Neural cell (in vitro differentiated cells): ENCODE results near the gene RNF145. TPM values are rescaled to one million over a fixed set of nuclear protein-coding genes. Genes with fewer than 3 reads are reported as not detected.

Source experiments
- H2AFZ ChIP-seq: fragments of 200-600, 300-800 bp; sonication (generic), shearing (Covaris generic); 2 replicates; pipeline ENCODE4 v1.6.0; 2014; ENCODE audit warnings: low read depth, mild to moderate bottlenecking, antibody characterized with exemption, low read length, moderate library complexity
- H3F3A ChIP-seq: fragments of 200-600 bp; shearing (Covaris generic); 2 replicates; pipeline ENCODE4 v1.6.1; 2016; ENCODE audit warnings: mild to moderate bottlenecking, moderate library complexity, mixed read lengths, antibody characterized with exemption, low read length; ENCODE audit not compliant: insufficient read depth, poor library complexity, severe bottlenecking
- H3K27ac ChIP-seq: fragments of 200-600, 300-800 bp; sonication (generic), shearing (Covaris generic); 2 replicates; pipeline ENCODE4 v1.5.1; 2014; ENCODE audit warnings: mild to moderate bottlenecking, low read length, moderate library complexity
- H3K27me3 ChIP-seq: fragments of 300-800, 200-600 bp; sonication (generic), shearing (Covaris generic); 2 replicates; pipeline ENCODE4 v1.6.0; 2014; ENCODE audit warnings: mild to moderate bottlenecking, low read depth, low read length, moderate library complexity; ENCODE audit not compliant: insufficient read depth
- H3K36me3 ChIP-seq: fragments of 300-800, 200-600 bp; sonication (generic), shearing (Covaris generic); 2 replicates; pipeline ENCODE4 v1.5.1; 2014; ENCODE audit warnings: mild to moderate bottlenecking, antibody characterized with exemption, low read length, moderate library complexity; ENCODE audit not compliant: insufficient read depth
- H3K4me2 ChIP-seq: fragments of 300-800, 200-600 bp; sonication (generic), shearing (Covaris generic); 2 replicates; pipeline ENCODE4 v1.6.0; 2014; ENCODE audit warnings: mild to moderate bottlenecking, low read length
- H3K4me3 ChIP-seq: fragments of 300-800, 200-600 bp; sonication (generic), shearing (Covaris generic); 2 replicates; pipeline ENCODE4 v1.5.1; 2014; ENCODE audit warnings: mild to moderate bottlenecking, low read length, moderate library complexity
- H3K79me2 ChIP-seq: fragments of 200-600 bp; shearing (Covaris generic); replicated peaks from 2 replicates; pipeline ENCODE4 v1.6.0; 2014; ENCODE audit warnings: mild to moderate bottlenecking, low read length, moderate library complexity; ENCODE audit not compliant: insufficient read depth
- H3K9ac ChIP-seq: fragments of 300-800, 200-600 bp; sonication (generic), shearing (Covaris generic); 2 replicates; pipeline ENCODE4 v1.6.1; 2016; ENCODE audit warnings: mild to moderate bottlenecking, low read length, mixed read lengths
- H3K9me2 ChIP-seq: fragments of 200-600 bp; shearing (Covaris generic); 2 replicates; pipeline ENCODE4 v1.6.1; 2016; ENCODE audit warnings: mild to moderate bottlenecking, low read length, mixed read lengths; ENCODE audit not compliant: insufficient read depth
- H3K9me3 ChIP-seq: fragments of 200-600, 300-800 bp; sonication (generic), shearing (Covaris generic); 2 replicates; pipeline ENCODE4 v1.6.1; 2016; ENCODE audit warnings: mild to moderate bottlenecking, mixed run types, low read length, moderate library complexity, mixed read lengths
- H4K20me1 ChIP-seq: fragments of 200-600 bp; shearing (Covaris generic); 2 replicates; pipeline ENCODE4 v1.6.1; 2016; ENCODE audit warnings: mild to moderate bottlenecking, mixed run types; ENCODE audit not compliant: insufficient read depth
- EP300 ChIP-seq: fragments of 450-650 bp; conservative IDR thresholded peaks from 2 replicates; pipeline ENCODE4 v1.6.1; 2014; ENCODE audit warnings: antibody characterized with exemption, mild to moderate bottlenecking, moderate library complexity; ENCODE audit not compliant: poor library complexity, severe bottlenecking
- EZH2 ChIP-seq: fragments of 200-600, 300-800 bp; shearing (Covaris generic), sonication (generic); IDR thresholded peaks from 2 replicates; pipeline ENCODE4 v1.6.1; 2014; ENCODE audit warnings: antibody characterized with exemption, low read length, borderline replicate concordance, mild to moderate bottlenecking; ENCODE audit not compliant: insufficient read depth, poor library complexity, severe bottlenecking
- MXI1 ChIP-seq: fragments of 450-650 bp; conservative IDR thresholded peaks from 2 replicates; pipeline ENCODE4 v1.6.1; 2014; ENCODE audit warnings: antibody characterized with exemption, mild to moderate bottlenecking; ENCODE audit not compliant: poor library complexity, severe bottlenecking
- POLR2AphosphoS5 ChIP-seq: IDR thresholded peaks from 2 replicates; pipeline ENCODE4 v1.6.1; 2012
- RAD21 ChIP-seq: fragments of 450-650 bp; conservative IDR thresholded peaks from 2 replicates; pipeline ENCODE4 v1.6.1; 2014; ENCODE audit warnings: antibody characterized with exemption, mild to moderate bottlenecking, moderate library complexity
- SMC3 ChIP-seq: fragments of 450-650 bp; conservative IDR thresholded peaks from 2 replicates; pipeline ENCODE4 v1.6.1; 2014; ENCODE audit warnings: antibody characterized with exemption, mild to moderate bottlenecking, moderate library complexity; ENCODE audit not compliant: poor library complexity
- TAF1 ChIP-seq: IDR thresholded peaks from 2 replicates; pipeline ENCODE4 v1.6.1; 2012; ENCODE audit warnings: low read depth
- polyA plus RNA-seq: library from polyadenylated mRNA; depleted of rRNA; stranded (reverse); fragments of >200 nt; gene quantifications from 2 replicates; pipeline ENCODE4 v1.2.3, GENCODE V29; 2014
- TF ChIP-seq, protein P1 (sequence below): IDR thresholded peaks from 2 replicates; pipeline ENCODE4 v1.6.1; 2012; ENCODE audit warnings: borderline replicate concordance
- TF ChIP-seq, protein P2 (sequence below): fragments of 450-650 bp; IDR thresholded peaks from 2 replicates; pipeline ENCODE4 v1.5.1; 2014; ENCODE audit warnings: antibody characterized with exemption, mild to moderate bottlenecking, moderate library complexity; ENCODE audit not compliant: poor library complexity, severe bottlenecking

RNF145 gene
- polyA plus RNA-seq, 1 donor from 2014 or later, result 52.4 TPM

GRCh38 chr5:159227452-159227851 lies 18.1 kb upstream of the RNF145 start:
- no peak overlapping the region for H2AFZ ChIP-seq
- no peaks in the 10 kb centered on the region for H3K36me3 ChIP-seq
- TF ChIP-seq MXI1 (no peak), EP300 (no peak), TAF1 (no peak)
- TF ChIP-seq, protein P1, sequence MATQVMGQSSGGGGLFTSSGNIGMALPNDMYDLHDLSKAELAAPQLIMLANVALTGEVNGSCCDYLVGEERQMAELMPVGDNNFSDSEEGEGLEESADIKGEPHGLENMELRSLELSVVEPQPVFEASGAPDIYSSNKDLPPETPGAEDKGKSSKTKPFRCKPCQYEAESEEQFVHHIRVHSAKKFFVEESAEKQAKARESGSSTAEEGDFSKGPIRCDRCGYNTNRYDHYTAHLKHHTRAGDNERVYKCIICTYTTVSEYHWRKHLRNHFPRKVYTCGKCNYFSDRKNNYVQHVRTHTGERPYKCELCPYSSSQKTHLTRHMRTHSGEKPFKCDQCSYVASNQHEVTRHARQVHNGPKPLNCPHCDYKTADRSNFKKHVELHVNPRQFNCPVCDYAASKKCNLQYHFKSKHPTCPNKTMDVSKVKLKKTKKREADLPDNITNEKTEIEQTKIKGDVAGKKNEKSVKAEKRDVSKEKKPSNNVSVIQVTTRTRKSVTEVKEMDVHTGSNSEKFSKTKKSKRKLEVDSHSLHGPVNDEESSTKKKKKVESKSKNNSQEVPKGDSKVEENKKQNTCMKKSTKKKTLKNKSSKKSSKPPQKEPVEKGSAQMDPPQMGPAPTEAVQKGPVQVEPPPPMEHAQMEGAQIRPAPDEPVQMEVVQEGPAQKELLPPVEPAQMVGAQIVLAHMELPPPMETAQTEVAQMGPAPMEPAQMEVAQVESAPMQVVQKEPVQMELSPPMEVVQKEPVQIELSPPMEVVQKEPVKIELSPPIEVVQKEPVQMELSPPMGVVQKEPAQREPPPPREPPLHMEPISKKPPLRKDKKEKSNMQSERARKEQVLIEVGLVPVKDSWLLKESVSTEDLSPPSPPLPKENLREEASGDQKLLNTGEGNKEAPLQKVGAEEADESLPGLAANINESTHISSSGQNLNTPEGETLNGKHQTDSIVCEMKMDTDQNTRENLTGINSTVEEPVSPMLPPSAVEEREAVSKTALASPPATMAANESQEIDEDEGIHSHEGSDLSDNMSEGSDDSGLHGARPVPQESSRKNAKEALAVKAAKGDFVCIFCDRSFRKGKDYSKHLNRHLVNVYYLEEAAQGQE, result no peak
- TF ChIP-seq, protein P2, sequence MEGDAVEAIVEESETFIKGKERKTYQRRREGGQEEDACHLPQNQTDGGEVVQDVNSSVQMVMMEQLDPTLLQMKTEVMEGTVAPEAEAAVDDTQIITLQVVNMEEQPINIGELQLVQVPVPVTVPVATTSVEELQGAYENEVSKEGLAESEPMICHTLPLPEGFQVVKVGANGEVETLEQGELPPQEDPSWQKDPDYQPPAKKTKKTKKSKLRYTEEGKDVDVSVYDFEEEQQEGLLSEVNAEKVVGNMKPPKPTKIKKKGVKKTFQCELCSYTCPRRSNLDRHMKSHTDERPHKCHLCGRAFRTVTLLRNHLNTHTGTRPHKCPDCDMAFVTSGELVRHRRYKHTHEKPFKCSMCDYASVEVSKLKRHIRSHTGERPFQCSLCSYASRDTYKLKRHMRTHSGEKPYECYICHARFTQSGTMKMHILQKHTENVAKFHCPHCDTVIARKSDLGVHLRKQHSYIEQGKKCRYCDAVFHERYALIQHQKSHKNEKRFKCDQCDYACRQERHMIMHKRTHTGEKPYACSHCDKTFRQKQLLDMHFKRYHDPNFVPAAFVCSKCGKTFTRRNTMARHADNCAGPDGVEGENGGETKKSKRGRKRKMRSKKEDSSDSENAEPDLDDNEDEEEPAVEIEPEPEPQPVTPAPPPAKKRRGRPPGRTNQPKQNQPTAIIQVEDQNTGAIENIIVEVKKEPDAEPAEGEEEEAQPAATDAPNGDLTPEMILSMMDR, result no peak
- no peaks in the 10 kb centered on the region for H3K9me3 ChIP-seq
- no peak overlapping the region for H3K4me2 ChIP-seq
- H3K27ac ChIP-seq, result no peak overlapping the region
- no peaks in the 10 kb centered on the region for H3K27me3 ChIP-seq
- no peaks in the 10 kb centered on the region for H3F3A ChIP-seq
- H3K9ac ChIP-seq, result no peak overlapping the region
- no peaks in the 10 kb centered on the region for H3K79me2 ChIP-seq
- H3K9me2 ChIP-seq, result no peaks in the 10 kb centered on the region
- H3K4me3 ChIP-seq, result no peak overlapping the region
- H4K20me1 ChIP-seq, result no peaks in the 10 kb centered on the region

DNA sequence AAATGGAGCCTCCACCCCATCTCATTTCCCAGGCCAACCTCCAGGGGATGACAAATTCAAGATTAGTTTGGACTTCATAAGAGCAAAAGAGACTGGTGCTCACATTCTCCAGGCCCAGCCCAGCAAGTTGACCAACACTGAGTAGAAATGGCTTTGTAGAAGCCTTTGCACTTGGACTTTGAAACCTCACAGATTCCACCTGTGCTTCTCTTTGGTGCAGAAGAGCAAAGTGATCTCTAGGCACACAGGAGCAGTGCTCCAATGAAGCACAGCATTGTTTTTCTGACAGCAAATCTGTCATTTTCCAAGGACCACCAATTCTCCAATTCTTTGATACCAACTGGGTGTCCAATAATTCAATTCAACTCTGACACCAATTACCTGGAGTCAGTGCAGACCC lies 17.1 kb upstream of the RNF145 start:
- H3K27me3 ChIP-seq, result no peaks in the 10 kb centered on the region
- no peak overlapping the region for H3K4me2 ChIP-seq
- H3K4me3 ChIP-seq, result no peak overlapping the region
- H3K9me2 ChIP-seq, result no peaks in the 10 kb centered on the region
- no peaks in the 10 kb centered on the region for H3K36me3 ChIP-seq
- no peaks in the 10 kb centered on the region for H3F3A ChIP-seq
- no peak overlapping the region for H3K27ac ChIP-seq
- H3K79me2 ChIP-seq, result no peaks in the 10 kb centered on the region
- no peaks in the 10 kb centered on the region for H3K9me3 ChIP-seq
- no peaks in the 10 kb centered on the region for H4K20me1 ChIP-seq
- TF ChIP-seq SMC3 (no peak), POLR2AphosphoS5 (no peak), TAF1 (no peak), EZH2 (no peak), EP300 (no peak), RAD21 (no peak), MXI1 (no peak)
- TF ChIP-seq, protein P1, result no peak
- TF ChIP-seq, protein P2, result no peak
- no peak overlapping the region for H2AFZ ChIP-seq
- no peak overlapping the region for H3K9ac ChIP-seq
